ENCODE results near the gene NFYA. TPM values are rescaled to one million over a fixed set of nuclear protein-coding genes. Genes with fewer than 3 reads are reported as not detected.

The NFYA gene
- total RNA-seq, 2 experiments from 2014 or later = 23.5 to 47.9 TPM

DNA sequence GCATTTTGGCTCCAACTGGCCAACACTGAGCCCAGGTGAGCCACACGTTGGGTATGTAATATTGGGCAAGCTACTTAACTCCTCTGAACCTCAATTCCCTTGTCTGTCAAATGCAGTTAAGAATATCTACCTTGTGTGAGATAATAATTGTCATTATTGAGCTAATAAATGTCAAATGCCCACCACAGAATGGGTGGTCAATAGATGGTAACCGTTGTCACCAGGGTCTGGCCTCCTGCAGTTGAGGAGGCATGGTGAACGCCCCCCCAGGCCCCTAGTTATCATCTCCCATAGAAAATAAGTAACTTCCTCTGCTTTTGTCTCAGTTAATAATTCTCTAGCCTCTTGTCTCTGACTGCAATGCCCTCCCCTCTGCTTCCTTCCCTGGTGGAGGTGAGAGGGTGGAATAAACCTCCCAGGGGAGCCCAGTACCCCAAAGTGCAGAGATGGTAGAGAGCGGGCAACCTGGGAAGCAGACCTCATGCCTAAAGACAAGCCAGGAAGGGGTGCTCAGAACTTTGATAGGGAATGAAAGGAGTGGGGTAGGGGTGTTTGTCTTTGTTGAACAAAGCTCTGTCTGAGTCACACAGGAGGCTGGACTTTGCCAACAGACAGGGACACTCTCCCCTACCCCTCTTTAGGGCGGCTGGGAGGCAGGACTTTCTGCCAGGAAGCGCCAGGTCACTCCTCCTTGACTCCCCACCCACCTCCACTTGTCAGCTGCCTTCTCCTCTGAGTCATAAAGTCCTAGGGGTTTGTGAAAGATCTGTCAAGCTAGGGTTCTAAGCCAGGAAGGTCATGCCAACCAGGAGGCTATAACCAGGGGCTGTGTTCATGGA, 32.5 kb upstream of the NFYA start:
- Histone ChIP-seq H3K4me1 (ENCODE audit: insufficient read depth, low read length, poor library complexity, severe bottlenecking) (no peaks in the 10 kb centered on the region), H2AFZ (ENCODE audit: low read length) (no peak overlapping the region), H4K20me1 (ENCODE audit: insufficient read depth, low read length) (no peaks in the 10 kb centered on the region), H3K36me3 (ENCODE audit: insufficient read depth, low read length) (no peaks in the 10 kb centered on the region), H3K4me2 (ENCODE audit: low read length) (no peak overlapping the region), H3K4me3 (ENCODE audit: low read depth, low read length, poor library complexity, severe bottlenecking) (no peak overlapping the region), H3K9me2 (ENCODE audit: insufficient read depth, low read length) (no peaks in the 10 kb centered on the region), H3K27ac (ENCODE audit: low read depth, low read length, poor library complexity, severe bottlenecking) (no peak overlapping the region), H3K79me2 (ENCODE audit: insufficient read depth, low read depth, low read length) (no peaks in the 10 kb centered on the region), H3K9me3 (ENCODE audit: low read length) (no peaks in the 10 kb centered on the region)
- TF ChIP-seq EZH2phosphoT487 (IDR thresholded peaks at IDR 0.05; ENCODE audit: borderline replicate concordance, low read depth, low read length) = no peak
- TF ChIP-seq, protein P1, sequence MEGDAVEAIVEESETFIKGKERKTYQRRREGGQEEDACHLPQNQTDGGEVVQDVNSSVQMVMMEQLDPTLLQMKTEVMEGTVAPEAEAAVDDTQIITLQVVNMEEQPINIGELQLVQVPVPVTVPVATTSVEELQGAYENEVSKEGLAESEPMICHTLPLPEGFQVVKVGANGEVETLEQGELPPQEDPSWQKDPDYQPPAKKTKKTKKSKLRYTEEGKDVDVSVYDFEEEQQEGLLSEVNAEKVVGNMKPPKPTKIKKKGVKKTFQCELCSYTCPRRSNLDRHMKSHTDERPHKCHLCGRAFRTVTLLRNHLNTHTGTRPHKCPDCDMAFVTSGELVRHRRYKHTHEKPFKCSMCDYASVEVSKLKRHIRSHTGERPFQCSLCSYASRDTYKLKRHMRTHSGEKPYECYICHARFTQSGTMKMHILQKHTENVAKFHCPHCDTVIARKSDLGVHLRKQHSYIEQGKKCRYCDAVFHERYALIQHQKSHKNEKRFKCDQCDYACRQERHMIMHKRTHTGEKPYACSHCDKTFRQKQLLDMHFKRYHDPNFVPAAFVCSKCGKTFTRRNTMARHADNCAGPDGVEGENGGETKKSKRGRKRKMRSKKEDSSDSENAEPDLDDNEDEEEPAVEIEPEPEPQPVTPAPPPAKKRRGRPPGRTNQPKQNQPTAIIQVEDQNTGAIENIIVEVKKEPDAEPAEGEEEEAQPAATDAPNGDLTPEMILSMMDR (conservative IDR thresholded peaks at IDR 0.05; ENCODE audit: low read length) = no peak
- ChIA-PET CTCF (ENCODE audit: unreplicated experiment) (interaction anchor here (0.6 kb wide), 2 partner anchors 278 to 1677 kb away, joined by 3 read pairs; no protein-coding TSS in a partner anchor), POLR2A (no interaction called here)
- DNase-seq (ENCODE audit: low spot score) = no peak
- no TSS peak for BruUV-seq (replicated peaks)
- intact Hi-C loops (cut with micrococcal nuclease; ENCODE audit: unreplicated experiment) = no loop called here

DNA sequence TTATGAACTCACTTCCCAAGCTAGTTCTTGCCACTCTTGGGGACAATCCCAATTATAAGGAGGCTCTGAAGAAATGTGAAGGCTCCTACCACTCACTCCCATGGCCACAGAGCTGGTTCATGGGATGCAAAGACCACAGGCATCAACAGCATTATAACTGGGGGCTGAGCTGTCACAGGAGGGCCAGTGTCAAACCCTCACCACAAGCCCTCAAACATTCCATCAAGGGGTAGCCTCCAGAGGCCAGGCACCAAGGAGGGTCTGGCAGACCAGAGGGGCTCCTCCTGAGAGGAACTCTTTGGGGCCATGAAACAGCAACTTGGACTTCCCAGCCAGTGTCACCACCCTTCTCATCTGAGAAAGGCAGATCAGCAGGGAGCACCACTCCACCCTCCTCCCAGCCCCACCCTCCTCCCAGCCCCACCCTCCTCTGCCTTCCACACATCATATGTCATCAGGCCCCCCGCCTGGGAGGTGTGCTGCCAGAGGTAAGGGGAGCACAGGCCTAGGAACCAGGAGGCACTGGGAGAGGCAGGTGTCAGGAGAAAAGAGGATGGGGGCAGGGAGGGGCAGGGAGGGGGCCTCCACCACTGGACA, 31.7 kb upstream of the NFYA start:
- Histone ChIP-seq H3K36me3 (ENCODE audit: insufficient read depth, low read length) (no peaks in the 10 kb centered on the region), H3K27ac (ENCODE audit: low read depth, low read length, poor library complexity, severe bottlenecking) (no peak overlapping the region), H2AFZ (ENCODE audit: low read length) (no peak overlapping the region), H3K4me3 (ENCODE audit: low read depth, low read length, poor library complexity, severe bottlenecking) (no peak overlapping the region), H3K4me2 (ENCODE audit: low read length) (no peak overlapping the region), H3K9me2 (ENCODE audit: insufficient read depth, low read length) (no peaks in the 10 kb centered on the region), H3K79me2 (ENCODE audit: insufficient read depth, low read depth, low read length) (no peaks in the 10 kb centered on the region), H4K20me1 (ENCODE audit: insufficient read depth, low read length) (no peaks in the 10 kb centered on the region), H3K9me3 (ENCODE audit: low read length) (no peaks in the 10 kb centered on the region), H3K4me1 (ENCODE audit: insufficient read depth, low read length, poor library complexity, severe bottlenecking) (no peaks in the 10 kb centered on the region)
- DNase-seq (ENCODE audit: low spot score) = no peak
- ChIA-PET POLR2A (no interaction called here), CTCF (ENCODE audit: unreplicated experiment) (interaction anchor here (0.6 kb wide), 1 partner anchor 1678 kb away, joined by 3 read pairs; no protein-coding TSS in a partner anchor)
- no TSS peak for BruUV-seq (replicated peaks)
- intact Hi-C loops (cut with micrococcal nuclease; ENCODE audit: unreplicated experiment) = no loop called here
- no peak for TF ChIP-seq EZH2phosphoT487 (IDR thresholded peaks at IDR 0.05; ENCODE audit: borderline replicate concordance, low read depth, low read length)
- TF ChIP-seq, protein P1 (conservative IDR thresholded peaks at IDR 0.05; ENCODE audit: low read length) = no peak

Data from OCI-LY7 (cell line).